K562 (cell line): ENCODE measurements around the gene TBXAS1. TPM values are rescaled to one million over a fixed set of nuclear protein-coding genes. Genes with fewer than 3 reads are reported as not detected.
A peak's percentile ranks its signal among the peaks of the same experiment; 100 is the strongest.

Experiments used
- ASH1L ChIP-seq: fragments of 450-650 bp; IDR thresholded peaks from 2 replicates; pipeline ENCODE4 v1.6.1; 2018; ENCODE audit warnings: borderline replicate concordance, mild to moderate bottlenecking, low read depth; ENCODE audit not compliant: partially characterized antibody
- EHMT2 ChIP-seq: fragments of 450-650 bp; IDR thresholded peaks from 2 replicates; pipeline ENCODE4 v1.6.1; 2018; ENCODE audit warnings: antibody characterized with exemption
- HLTF ChIP-seq: fragments of 450-650 bp; IDR thresholded peaks from 2 replicates; pipeline ENCODE4 v1.6.1; 2016
- NR0B1 ChIP-seq: fragments of 450-650 bp; IDR thresholded peaks from one replicate; pipeline ENCODE4 v1.6.1; 2018; ENCODE audit warnings: mild to moderate bottlenecking, moderate library complexity; ENCODE audit not compliant: partially characterized antibody
- NR4A1 ChIP-seq, 2 experiments: fragments of 250-450 bp in 1 of 2; fragments of 450-650 bp in 1 of 2; sonication (Bioruptor Pico) in 1 of 2; IDR thresholded peaks; 2 replicates each; pipeline versions ENCODE4 v1.4.0 to v1.6.1; 2016 to 2020; ENCODE audit warnings: mild to moderate bottlenecking in 2 of 2, missing compliant biosample characterization in 1 of 2, missing genetic modification characterization in 1 of 2, moderate library complexity in 1 of 2
- RBM14 ChIP-seq: fragments of 200-400 bp; formaldehyde crosslinking; IDR thresholded peaks from 2 replicates; pipeline ENCODE4 v1.6.1; 2018; ENCODE audit warnings: low read depth, mild to moderate bottlenecking, low read length, moderate library complexity, borderline replicate concordance; ENCODE audit not compliant: insufficient read depth
- RBM25 ChIP-seq: fragments of 200-400 bp; formaldehyde crosslinking; IDR thresholded peaks from 2 replicates; pipeline ENCODE4 v1.6.1; 2018; ENCODE audit warnings: low read length, low read depth, moderate library complexity; ENCODE audit not compliant: severe bottlenecking
- TBL1XR1 ChIP-seq, 2 experiments: IDR thresholded peaks; 2 replicates each; pipeline ENCODE4 v1.6.1; 2012; ENCODE audit warnings: improper control_type of control experiment in 2 of 2, low read length in 2 of 2, mild to moderate bottlenecking in 1 of 2
- TFAM ChIP-seq: fragments of 250-450 bp; sonication (Bioruptor Pico); conservative IDR thresholded peaks from 2 replicates; pipeline ENCODE4 v1.5.0; 2021; ENCODE audit warnings: mild to moderate bottlenecking, moderate library complexity
- TRIM28 ChIP-seq: fragments of 450-650 bp; IDR thresholded peaks from 2 replicates; pipeline ENCODE4 v1.6.1; 2017
- ZNF583 ChIP-seq: fragments of 250-450 bp; sonication (Bioruptor Pico); IDR thresholded peaks from 2 replicates; pipeline ENCODE4 v1.4.0; 2020
- ZNF589 ChIP-seq: fragments of 200-800 bp; sonication (Bioruptor generic); IDR thresholded peaks from 2 replicates; pipeline ENCODE4 v1.6.1; 2016; ENCODE audit warnings: low read depth, missing genetic modification characterization, missing compliant biosample characterization
- ZNF695 ChIP-seq: fragments of 450-650 bp; formaldehyde crosslinking; IDR thresholded peaks from 2 replicates; pipeline ENCODE4 v1.4.0; 2020; ENCODE audit warnings: mild to moderate bottlenecking, moderate library complexity
- ZNF740 ChIP-seq, 3 experiments: fragments of 200-800 bp in 1 of 3; sonication (Bioruptor generic) in 1 of 3; sonication (generic) in 1 of 3; formaldehyde crosslinking in 1 of 3; IDR thresholded peaks; 2 replicates each; pipeline versions ENCODE4 v1.6.1 to v1.8.0; 2016 to 2022; ENCODE audit warnings: mild to moderate bottlenecking in 2 of 3, missing compliant biosample characterization in 2 of 3, missing genetic modification characterization in 2 of 3, missing genetic modification reagents in 1 of 3
- polyA plus RNA-seq, 8 experiments: library from polyadenylated mRNA; depleted of rRNA in 4 of 8; stranded (reverse) in 5 of 8; unstranded in 3 of 8; fragments of >200 nt; fragmentation: Nextera tagmentation in 2 of 8; fragmentation: Illumina TruSeq in 1 of 8; extraction: Ambion mirVana in 2 of 8; extraction: Trizol in 1 of 8; gene quantifications; 2 replicates each; pipeline versions ENCODE4 v1.2.1 to v1.2.3, GENCODE V29; 2011 to 2014; ENCODE audit warnings: inconsistent platforms in 1 of 8, missing spikeins in 1 of 8
- total RNA-seq, 7 experiments: library from RNA; depleted of rRNA in 6 of 7; stranded (reverse); fragments of >200 nt in 6 of 7; fragmentation: Illumina TruSeq in 2 of 7; extraction: Trizol in 2 of 7; gene quantifications; 2 replicates each; pipeline versions ENCODE4 v1.2.1 to v1.2.3, GENCODE V29; 2011 to 2021; ENCODE audit warnings: low replicate concordance in 1 of 7
- TF ChIP-seq, protein P1 (sequence below): fragments of 450-650 bp; IDR thresholded peaks from 2 replicates; pipeline ENCODE4 v1.6.1; 2016; ENCODE audit warnings: borderline replicate concordance
- TF ChIP-seq, protein P2 (sequence below): fragments of 250-450 bp; sonication (Bioruptor Pico); IDR thresholded peaks from 2 replicates; pipeline ENCODE4 v1.6.1; 2021; ENCODE audit warnings: mild to moderate bottlenecking
- TF ChIP-seq, protein P3 (sequence below): fragments of 450-650 bp; formaldehyde crosslinking; IDR thresholded peaks from 2 replicates; pipeline ENCODE4 v1.4.0; 2022; ENCODE audit warnings: missing genetic modification characterization
- TF ChIP-seq, protein P4 (sequence below): fragments of 250-450 bp; sonication (Bioruptor Pico); IDR thresholded peaks from 2 replicates; pipeline ENCODE4 v1.4.0; 2020; ENCODE audit warnings: borderline replicate concordance

Gene TBXAS1
- total and polyA plus RNA-seq, 9 of the 15 experiments (the other 6 are each of a cell fraction or from before 2014, with no cell fraction given), result 1.1 to 8.3 (median 1.9) TPM

GRCh38 chr7:139984642-139985539 is 155.8 kb downstream of the TBXAS1 start (continued):
- TF ChIP-seq TBL1XR1 (IDR thresholded peaks at IDR 0.05; ENCODE audit: low read length in 2 of 2), result no peak
- no peak for TF ChIP-seq ZNF695 (CRISPR knock-in tag)
- 0 out of 2 replicates have a peak, but pooled peaks have one; percentile 59 for TF ChIP-seq HLTF
- TF ChIP-seq, protein P1, sequence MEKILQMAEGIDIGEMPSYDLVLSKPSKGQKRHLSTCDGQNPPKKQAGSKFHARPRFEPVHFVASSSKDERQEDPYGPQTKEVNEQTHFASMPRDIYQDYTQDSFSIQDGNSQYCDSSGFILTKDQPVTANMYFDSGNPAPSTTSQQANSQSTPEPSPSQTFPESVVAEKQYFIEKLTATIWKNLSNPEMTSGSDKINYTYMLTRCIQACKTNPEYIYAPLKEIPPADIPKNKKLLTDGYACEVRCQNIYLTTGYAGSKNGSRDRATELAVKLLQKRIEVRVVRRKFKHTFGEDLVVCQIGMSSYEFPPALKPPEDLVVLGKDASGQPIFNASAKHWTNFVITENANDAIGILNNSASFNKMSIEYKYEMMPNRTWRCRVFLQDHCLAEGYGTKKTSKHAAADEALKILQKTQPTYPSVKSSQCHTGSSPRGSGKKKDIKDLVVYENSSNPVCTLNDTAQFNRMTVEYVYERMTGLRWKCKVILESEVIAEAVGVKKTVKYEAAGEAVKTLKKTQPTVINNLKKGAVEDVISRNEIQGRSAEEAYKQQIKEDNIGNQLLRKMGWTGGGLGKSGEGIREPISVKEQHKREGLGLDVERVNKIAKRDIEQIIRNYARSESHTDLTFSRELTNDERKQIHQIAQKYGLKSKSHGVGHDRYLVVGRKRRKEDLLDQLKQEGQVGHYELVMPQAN, result 0 out of 2 replicates have a peak, but pooled peaks have one; percentile 26
- TF ChIP-seq RBM25, result no peak
- TF ChIP-seq, protein P2, sequence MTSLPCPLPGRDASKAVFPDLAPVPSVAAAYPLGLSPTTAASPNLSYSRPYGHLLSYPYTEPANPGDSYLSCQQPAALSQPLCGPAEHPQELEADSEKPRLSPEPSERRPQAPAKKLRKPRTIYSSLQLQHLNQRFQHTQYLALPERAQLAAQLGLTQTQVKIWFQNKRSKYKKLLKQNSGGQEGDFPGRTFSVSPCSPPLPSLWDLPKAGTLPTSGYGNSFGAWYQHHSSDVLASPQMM, result no peak
- no peak for TF ChIP-seq NR4A1 (CRISPR knock-in tag; IDR thresholded peaks at IDR 0.05)
- no peak for TF ChIP-seq NR4A1 (tag; IDR thresholded peaks at IDR 0.05)
- TF ChIP-seq TFAM, result no peak
- peak; percentile 59 for TF ChIP-seq ASH1L
- no peak for TF ChIP-seq NR0B1
- peak; percentile 77 for TF ChIP-seq ZNF740 (CRISPR knock-in tag; IDR thresholded peaks at IDR 0.05)
- no peak for TF ChIP-seq ZNF740 (tag; IDR thresholded peaks at IDR 0.05)
- TF ChIP-seq, protein P3, sequence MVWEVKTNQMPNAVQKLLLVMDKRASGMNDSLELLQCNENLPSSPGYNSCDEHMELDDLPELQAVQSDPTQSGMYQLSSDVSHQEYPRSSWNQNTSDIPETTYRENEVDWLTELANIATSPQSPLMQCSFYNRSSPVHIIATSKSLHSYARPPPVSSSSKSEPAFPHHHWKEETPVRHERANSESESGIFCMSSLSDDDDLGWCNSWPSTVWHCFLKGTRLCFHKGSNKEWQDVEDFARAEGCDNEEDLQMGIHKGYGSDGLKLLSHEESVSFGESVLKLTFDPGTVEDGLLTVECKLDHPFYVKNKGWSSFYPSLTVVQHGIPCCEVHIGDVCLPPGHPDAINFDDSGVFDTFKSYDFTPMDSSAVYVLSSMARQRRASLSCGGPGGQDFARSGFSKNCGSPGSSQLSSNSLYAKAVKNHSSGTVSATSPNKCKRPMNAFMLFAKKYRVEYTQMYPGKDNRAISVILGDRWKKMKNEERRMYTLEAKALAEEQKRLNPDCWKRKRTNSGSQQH (CRISPR knock-in tag), result no peak
- TF ChIP-seq ZNF589 (CRISPR knock-in tag), result no peak
- no peak for TF ChIP-seq ZNF583
- TF ChIP-seq TRIM28, result no peak
- TF ChIP-seq EHMT2, result 0 out of 2 replicates have a peak, but pooled peaks have one; percentile 32
- TF ChIP-seq RBM14, result no peak
- TF ChIP-seq, protein P4, sequence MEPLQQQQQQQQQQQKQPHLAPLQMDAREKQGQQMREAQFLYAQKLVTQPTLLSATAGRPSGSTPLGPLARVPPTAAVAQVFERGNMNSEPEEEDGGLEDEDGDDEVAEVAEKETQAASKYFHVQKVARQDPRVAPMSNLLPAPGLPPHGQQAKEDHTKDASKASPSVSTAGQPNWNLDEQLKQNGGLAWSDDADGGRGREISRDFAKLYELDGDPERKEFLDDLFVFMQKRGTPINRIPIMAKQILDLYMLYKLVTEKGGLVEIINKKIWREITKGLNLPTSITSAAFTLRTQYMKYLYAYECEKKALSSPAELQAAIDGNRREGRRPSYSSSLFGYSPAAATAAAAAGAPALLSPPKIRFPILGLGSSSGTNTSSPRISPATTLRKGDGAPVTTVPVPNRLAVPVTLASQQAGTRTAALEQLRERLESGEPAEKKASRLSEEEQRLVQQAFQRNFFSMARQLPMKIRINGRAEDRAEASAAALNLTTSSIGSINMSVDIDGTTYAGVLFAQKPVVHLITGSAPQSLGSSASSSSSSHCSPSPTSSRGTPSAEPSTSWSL, result no peak
